H7 (cell line): ENCODE results near the gene RHEX. TPM values are rescaled to one million over a fixed set of nuclear protein-coding genes. Genes with fewer than 3 reads are reported as not detected.

Experiments
- total RNA-seq: library from RNA; depleted of rRNA; stranded (reverse); fragments of >200 nt; shearing (Covaris generic); gene quantifications from 2 replicates; pipeline ENCODE4 v1.2.3, GENCODE V29; 2014; rRNA removed

RHEX gene
- total RNA-seq, 1 experiment from 2014 or later, result not detected

Other genes with a start within 250 kb of the RHEX start
- gene SLC41A1, start 240.0 kb upstream of the RHEX start, total RNA-seq, result 23.3 and 23.5 TPM in 2 replicates
- not detected in 2 replicates for gene PM20D1, start 203.0 kb upstream of the RHEX start, total RNA-seq
- not detected in 2 replicates for gene SLC26A9, start 109.7 kb upstream of the RHEX start, total RNA-seq
- gene RAB7B, start 49.8 kb upstream of the RHEX start, total RNA-seq, result not detected in 2 replicates
- gene CTSE, start 29.3 kb upstream of the RHEX start, total RNA-seq, result not detected in 2 replicates
- not detected in 2 replicates for gene AVPR1B, start 64.2 kb downstream of the RHEX start, total RNA-seq
- gene FAM72A, start 149.7 kb downstream of the RHEX start, total RNA-seq, result 21.8 and 35.3 TPM in 2 replicates
- gene SRGAP2, start 150.4 kb downstream of the RHEX start, total RNA-seq, result 66.8 and 82.9 TPM in 2 replicates